HCT116 (cell line): Measurements from ENCODE around the gene RFX8.

ENCODE experiments used
- CEBPB ChIP-seq: IDR thresholded peaks from 2 replicates; pipeline ENCODE4 v1.6.1; 2012; ENCODE audit warnings: low read depth
- EZH2phosphoT487 ChIP-seq: fragments of 200-600 bp; IDR thresholded peaks from 2 replicates; pipeline ENCODE4 v1.6.1; 2018; ENCODE audit warnings: antibody characterized with exemption, borderline replicate concordance
- JUND ChIP-seq: IDR thresholded peaks from 2 replicates; pipeline ENCODE4 v1.6.1; 2012
- POLR2A ChIP-seq: IDR thresholded peaks from 2 replicates; pipeline ENCODE4 v1.7.0; 2011; ENCODE audit warnings: borderline replicate concordance; ENCODE audit not compliant: insufficient read depth, insufficient read length; ENCODE audit errors: extremely low read depth
- POLR2AphosphoS5 ChIP-seq: IDR thresholded peaks from 2 replicates; pipeline ENCODE4 v1.6.1; 2011; ENCODE audit warnings: mild to moderate bottlenecking, low read depth, low read length, moderate library complexity
- ZFX ChIP-seq: fragments of 450-650 bp; IDR thresholded peaks from 2 replicates; pipeline ENCODE4 v1.6.1; 2017
- ZNF274 ChIP-seq: fragments of 200-500 bp; sonication (Bioruptor generic); IDR thresholded peaks from 2 replicates; pipeline ENCODE4 v1.6.1; 2014; ENCODE audit warnings: mild to moderate bottlenecking, low read depth, low read length, inconsistent platforms
- TF ChIP-seq, protein P1 (sequence below), 3 experiments: fragments of 200-600 bp in 1 of 3; sonication (generic) in 1 of 3; IDR thresholded peaks in 2 of 3; conservative IDR thresholded peaks in 1 of 3; 2 replicates each; pipeline ENCODE4 v1.5.1; 2012 to 2017; ENCODE audit warnings: low read depth in 2 of 3, low read length in 2 of 3, antibody characterized with exemption in 1 of 3, borderline replicate concordance in 1 of 3, control low read depth in 1 of 3, mild to moderate bottlenecking in 1 of 3, mixed read lengths in 1 of 3, mixed run types in 1 of 3, moderate library complexity in 1 of 3; ENCODE audit not compliant: insufficient read depth in 1 of 3
- TF ChIP-seq, protein P2 (sequence below): IDR thresholded peaks from 2 replicates; pipeline ENCODE4 v1.6.1; 2011; ENCODE audit warnings: mild to moderate bottlenecking, low read length, moderate library complexity; ENCODE audit not compliant: insufficient replicate concordance; ENCODE audit errors: extremely low read depth

DNA sequence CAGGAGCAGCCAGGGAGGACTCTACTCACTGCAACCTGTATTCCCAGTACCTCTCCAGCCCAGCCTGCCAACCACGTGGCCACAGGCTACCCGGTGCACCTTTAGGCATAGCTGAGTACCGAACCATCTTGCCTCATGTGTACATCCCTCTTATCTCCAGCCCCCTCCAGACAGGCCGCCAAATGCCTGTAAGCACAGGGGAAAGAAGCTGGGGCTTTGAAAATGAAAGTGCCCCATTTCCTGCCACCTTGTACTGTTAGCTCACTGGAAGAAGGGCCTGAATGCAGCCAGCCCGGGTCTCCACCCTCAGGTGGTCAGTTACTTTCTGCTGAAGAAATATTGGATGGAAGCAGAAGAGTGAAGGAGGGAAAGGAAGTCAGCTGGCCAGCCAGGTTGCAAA, 27.2 kb upstream of the RFX8 start:
- TF ChIP-seq JUND (no peak), CEBPB (no peak), POLR2A (no peak), ZNF274 (no peak), POLR2AphosphoS5 (no peak), ZFX (no peak), EZH2phosphoT487 (no peak)
- TF ChIP-seq, protein P1, sequence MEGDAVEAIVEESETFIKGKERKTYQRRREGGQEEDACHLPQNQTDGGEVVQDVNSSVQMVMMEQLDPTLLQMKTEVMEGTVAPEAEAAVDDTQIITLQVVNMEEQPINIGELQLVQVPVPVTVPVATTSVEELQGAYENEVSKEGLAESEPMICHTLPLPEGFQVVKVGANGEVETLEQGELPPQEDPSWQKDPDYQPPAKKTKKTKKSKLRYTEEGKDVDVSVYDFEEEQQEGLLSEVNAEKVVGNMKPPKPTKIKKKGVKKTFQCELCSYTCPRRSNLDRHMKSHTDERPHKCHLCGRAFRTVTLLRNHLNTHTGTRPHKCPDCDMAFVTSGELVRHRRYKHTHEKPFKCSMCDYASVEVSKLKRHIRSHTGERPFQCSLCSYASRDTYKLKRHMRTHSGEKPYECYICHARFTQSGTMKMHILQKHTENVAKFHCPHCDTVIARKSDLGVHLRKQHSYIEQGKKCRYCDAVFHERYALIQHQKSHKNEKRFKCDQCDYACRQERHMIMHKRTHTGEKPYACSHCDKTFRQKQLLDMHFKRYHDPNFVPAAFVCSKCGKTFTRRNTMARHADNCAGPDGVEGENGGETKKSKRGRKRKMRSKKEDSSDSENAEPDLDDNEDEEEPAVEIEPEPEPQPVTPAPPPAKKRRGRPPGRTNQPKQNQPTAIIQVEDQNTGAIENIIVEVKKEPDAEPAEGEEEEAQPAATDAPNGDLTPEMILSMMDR (IDR thresholded peaks at IDR 0.05 in 2 of 3, conservative IDR thresholded peaks at IDR 0.05 in 1 of 3; ENCODE audit: borderline replicate concordance in 1 of 3, insufficient read depth in 1 of 3, low read depth in 2 of 3, low read length in 2 of 3): no peak
- TF ChIP-seq, protein P2, sequence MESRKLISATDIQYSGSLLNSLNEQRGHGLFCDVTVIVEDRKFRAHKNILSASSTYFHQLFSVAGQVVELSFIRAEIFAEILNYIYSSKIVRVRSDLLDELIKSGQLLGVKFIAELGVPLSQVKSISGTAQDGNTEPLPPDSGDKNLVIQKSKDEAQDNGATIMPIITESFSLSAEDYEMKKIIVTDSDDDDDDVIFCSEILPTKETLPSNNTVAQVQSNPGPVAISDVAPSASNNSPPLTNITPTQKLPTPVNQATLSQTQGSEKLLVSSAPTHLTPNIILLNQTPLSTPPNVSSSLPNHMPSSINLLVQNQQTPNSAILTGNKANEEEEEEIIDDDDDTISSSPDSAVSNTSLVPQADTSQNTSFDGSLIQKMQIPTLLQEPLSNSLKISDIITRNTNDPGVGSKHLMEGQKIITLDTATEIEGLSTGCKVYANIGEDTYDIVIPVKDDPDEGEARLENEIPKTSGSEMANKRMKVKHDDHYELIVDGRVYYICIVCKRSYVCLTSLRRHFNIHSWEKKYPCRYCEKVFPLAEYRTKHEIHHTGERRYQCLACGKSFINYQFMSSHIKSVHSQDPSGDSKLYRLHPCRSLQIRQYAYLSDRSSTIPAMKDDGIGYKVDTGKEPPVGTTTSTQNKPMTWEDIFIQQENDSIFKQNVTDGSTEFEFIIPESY: no peak
